Erythroblast (primary cell): ENCODE measurements around the gene PAQR8.
"Not testable (repeated sequence)": the region's sequence is repeated elsewhere in the genome, so short reads cannot be mapped to it uniquely, and the experiment has no call there.

Experiments
- DNase-seq, 2 experiments: peaks; one replicate each; lab custom pipeline; 2025; lab: John Stamatoyannopoulos, UW
- GATA1 ChIP-seq: IDR thresholded peaks from 2 replicates; pipeline ENCODE4 v1.6.1; 2011; ENCODE audit warnings: low read depth, mild to moderate bottlenecking, control low read depth, low read length, moderate library complexity
- POLR2A ChIP-seq: IDR thresholded peaks from 2 replicates; pipeline ENCODE4 v1.6.1; 2011; ENCODE audit warnings: mild to moderate bottlenecking, low read length

Gene PAQR8

GRCh38 chr6:52375780-52376556, 14.0 kb downstream of the PAQR8 start:
- TF ChIP-seq GATA1 (no peak), POLR2A (no peak)
- DNase-seq, result no peak

- no peak for DNase-seq
- no peak for TF ChIP-seq GATA1
- TF ChIP-seq POLR2A, result no peak
Observed at GRCh38 chr6:52376763-52377162, 14.8 kb downstream of the PAQR8 start.

- TF ChIP-seq POLR2A (no peak), GATA1 (no peak)
- no peak for DNase-seq
Observed at GRCh38 chr6:52377538-52378221, 15.7 kb downstream of the PAQR8 start.

GRCh38 chr6:52381249-52381648, 19.3 kb downstream of the PAQR8 start:
- TF ChIP-seq POLR2A (no peak), GATA1 (no peak)
- no peak for DNase-seq

GRCh38 chr6:52384145-52384766, 22.3 kb downstream of the PAQR8 start:
- no peak for DNase-seq
- TF ChIP-seq GATA1 (no peak), POLR2A (no peak)

- DNase-seq, result no peak
- TF ChIP-seq GATA1 (no peak), POLR2A (no peak)
Observed at GRCh38 chr6:52385074-52385473, 23.1 kb downstream of the PAQR8 start.

GRCh38 chr6:52388119-52388518, 26.2 kb downstream of the PAQR8 start:
- DNase-seq, result not testable (repeated sequence)

GRCh38 chr6:52388790-52389189, 26.8 kb downstream of the PAQR8 start:
- DNase-seq, result no peak
- TF ChIP-seq POLR2A (no peak), GATA1 (no peak)

- peak in 1 of 2 experiments; percentile 21 for DNase-seq
- TF ChIP-seq GATA1, result no peak
- no peak for TF ChIP-seq POLR2A
Observed at GRCh38 chr6:52389264-52389625, 27.3 kb downstream of the PAQR8 start.

GRCh38 chr6:52389626-52390360, 27.8 kb downstream of the PAQR8 start:
- DNase-seq, result no peak
- TF ChIP-seq GATA1 (no peak), POLR2A (no peak)

- TF ChIP-seq GATA1 (no peak), POLR2A (no peak)
- DNase-seq, result no peak
Observed at GRCh38 chr6:52390361-52390727, 28.4 kb downstream of the PAQR8 start.

- no peak for DNase-seq
- TF ChIP-seq POLR2A, result no peak
- no peak for TF ChIP-seq GATA1
Observed at GRCh38 chr6:52391599-52391998, 29.6 kb downstream of the PAQR8 start.

- no peak for DNase-seq
- no peak for TF ChIP-seq POLR2A
- TF ChIP-seq GATA1, result no peak
Observed at GRCh38 chr6:52392944-52393343, 31.0 kb downstream of the PAQR8 start.

GRCh38 chr6:52393780-52394179, 31.8 kb downstream of the PAQR8 start:
- DNase-seq, result no peak
- TF ChIP-seq GATA1 (no peak), POLR2A (no peak)
